ENCODE results near the gene FAM114A1. TPM values are rescaled to one million over a fixed set of nuclear protein-coding genes. Genes with fewer than 3 reads are reported as not detected.

The FAM114A1 gene
- total and polyA plus RNA-seq, 2 of the 8 experiments (the other 6 are each of a cell fraction or from before 2014, with no cell fraction given): 9.5 to 12.0 TPM

- Histone ChIP-seq H3K9ac (replicated peaks in 1 of 4; ENCODE audit: extremely low read depth in 1 of 4, low read depth in 3 of 4, low read length in 3 of 4) (no peak overlapping the region), H3K9me3 (ENCODE audit: insufficient read depth in 2 of 2, low read depth in 1 of 2, low read length in 1 of 2) (no peaks in the 10 kb centered on the region), H4K20me1 (replicated peaks in 1 of 2; ENCODE audit: control insufficient read depth in 1 of 2, insufficient read depth in 2 of 2, low read length in 2 of 2) (no peaks in the 10 kb centered on the region), H3K4me1 (replicated peaks in 1 of 4; ENCODE audit: control insufficient read depth in 3 of 4, insufficient read depth in 4 of 4, low read length in 3 of 4) (no peaks in the 10 kb centered on the region), H3K4ac (replicated peaks; ENCODE audit: insufficient read length, low read depth, low read length) (no peak overlapping the region), H3K79me1 (ENCODE audit: low read depth, low read length) (no peaks in the 10 kb centered on the region), H3K23ac (ENCODE audit: insufficient read length) (no peak overlapping the region), H3K27ac (ENCODE audit: low read depth, low read length) (no peak overlapping the region), H2AK5ac (ENCODE audit: low read depth, low read length) (no peak overlapping the region), H3K4me2 (ENCODE audit: insufficient read depth in 1 of 2, low read depth in 2 of 2, low read length in 2 of 2) (no peak overlapping the region), H4K8ac (ENCODE audit: extremely low read depth, insufficient read depth, low read length) (no peak overlapping the region), H2AFZ (ENCODE audit: low read length) (no peak overlapping the region), H2BK15ac (ENCODE audit: low read length) (no peak overlapping the region), H2BK12ac (ENCODE audit: low read depth, low read length) (no peak overlapping the region), H3K14ac (ENCODE audit: insufficient read length) (no peak overlapping the region), H3K36me3 (ENCODE audit: control insufficient read depth in 2 of 4, insufficient read depth in 4 of 4, low read length in 3 of 4) (no peaks in the 10 kb centered on the region), H3K4me3 (ENCODE audit: extremely low read depth in 1 of 4, insufficient read depth in 2 of 4, low read depth in 3 of 4, low read length in 4 of 4) (no peak overlapping the region), H2BK5ac (ENCODE audit: low read depth, low read length) (no peak overlapping the region), H4K5ac (ENCODE audit: insufficient read length, low read depth, low read length) (no peak overlapping the region), H3K18ac (ENCODE audit: extremely low read depth, low read length) (no peak overlapping the region), H3K56ac (replicated peaks; ENCODE audit: insufficient read length, low read depth, low read length) (no peak overlapping the region), H3K27me3 (replicated peaks in 1 of 4; ENCODE audit: control insufficient read depth in 3 of 4, extremely low read depth in 1 of 4, insufficient read depth in 3 of 4, low read length in 3 of 4) (no peaks in the 10 kb centered on the region), H2BK120ac (replicated peaks; ENCODE audit: low read depth, low read length) (no peak overlapping the region), H3K79me2 (ENCODE audit: control insufficient read depth in 1 of 2, insufficient read depth in 2 of 2, low read length in 2 of 2) (no peaks in the 10 kb centered on the region), H4K91ac (replicated peaks; ENCODE audit: insufficient read length, low read length) (no peak overlapping the region), H3K23me2 (ENCODE audit: low read depth, low read length) (no peaks in the 10 kb centered on the region), H2BK20ac (ENCODE audit: low read length) (no peak overlapping the region)
- CTCF ChIA-PET (ENCODE audit: partially characterized antibody): interaction anchor here (1.2 to 1.4 kb wide), 2 partner anchors 220 to 227 kb away, joined by 3 read pairs; no protein-coding TSS in a partner anchor
- DNase-seq (ENCODE audit: low read depth in 1 of 2, low spot score in 2 of 2) (no peak), FAIRE-seq (no peak)
- POLR2A ChIA-PET (ENCODE audit: partially characterized antibody): interaction anchor here (0.6 kb wide), 1 partner anchor 813 kb away, joined by 4 read pairs; no protein-coding TSS in a partner anchor
- TF ChIP-seq SP4 (IDR thresholded peaks at IDR 0.05; ENCODE audit: low read length) (no peak), ZNF274 (IDR thresholded peaks at IDR 0.05; ENCODE audit: borderline replicate concordance, extremely low read depth, low read length) (no peak), TCF12 (IDR thresholded peaks at IDR 0.05; ENCODE audit: low read depth, low read length) (no peak)
These were observed 40.2 kb downstream of the FAM114A1 start for GRCh38 chr4:38907696-38908270.

Data from H1 (cell line).